ENCODE results near the gene RHOB.

GRCh38 chr2:20488782-20489181 is 41.9 kb downstream of the RHOB start:
- no peak for TF ChIP-seq CTCF (IDR thresholded peaks at IDR 0.05)
- TF ChIP-seq POLR2A (IDR thresholded peaks at IDR 0.05), result no peak
- no peak for TF ChIP-seq EP300 (IDR thresholded peaks at IDR 0.05)

All from tibial nerve (tissue), 4 donors.